ENCODE measurements around the gene FSCN2. TPM values are rescaled to one million over a fixed set of nuclear protein-coding genes. Genes with fewer than 3 reads are reported as not detected.
A peak's percentile ranks its signal among the peaks of the same experiment; 100 is the strongest.
"Not testable (repeated sequence)": the region's sequence is repeated elsewhere in the genome, so short reads cannot be mapped to it uniquely, and the experiment has no call there.

FSCN2 gene
- total RNA-seq, 1 donor from 2014 or later: 1.6 TPM

- DNase-seq (ENCODE audit: low spot score): no peak
- ATAC-seq: no peak
- intact Hi-C loops (cut with DNase I): no loop called here
Measured at GRCh38 chr17:81581758-81582157, 53.6 kb downstream of the FSCN2 start.

GRCh38 chr17:81582341-81582740 lies 54.2 kb downstream of the FSCN2 start:
- intact Hi-C loops (cut with DNase I): no loop called here
- no peak for ATAC-seq
- DNase-seq (ENCODE audit: low spot score): no peak

GRCh38 chr17:81582749-81583148 lies 54.6 kb downstream of the FSCN2 start:
- intact Hi-C loops (cut with DNase I): no loop called here
- ATAC-seq (peak; percentile 67), DNase-seq (ENCODE audit: low spot score) (no peak)

GRCh38 chr17:81583589-81584342 lies 55.6 kb downstream of the FSCN2 start:
- intact Hi-C loops (cut with DNase I): no loop called here
- ATAC-seq: peak; percentile 48
- no peak for DNase-seq (ENCODE audit: low spot score)

GRCh38 chr17:81584771-81585170 lies 56.6 kb downstream of the FSCN2 start:
- intact Hi-C loops (cut with DNase I); ATAC-seq; DNase-seq (ENCODE audit: low spot score): not testable (repeated sequence)

GRCh38 chr17:81586096-81586495 lies 57.9 kb downstream of the FSCN2 start:
- intact Hi-C loops (cut with DNase I): no loop called here
- DNase-seq (ENCODE audit: low spot score): no peak
- ATAC-seq: no peak

Other genes with a start within 250 kb of the FSCN2 start
- gene SLC38A10, start 233.1 kb upstream of the FSCN2 start, total RNA-seq: 61.6 TPM
- 47.8 TPM for gene BAHCC1, start 132.9 kb upstream of the FSCN2 start, total RNA-seq
- 2,552 TPM for gene ACTG1, start 15.6 kb upstream of the FSCN2 start, total RNA-seq
- 20.0 TPM for gene FAAP100, start 24.0 kb downstream of the FSCN2 start, total RNA-seq
- 82.3 TPM for gene NPLOC4, start 108.7 kb downstream of the FSCN2 start, total RNA-seq
- 0.85 TPM for gene TSPAN10, start 108.8 kb downstream of the FSCN2 start, total RNA-seq
- not detected for gene PDE6G, start 128.2 kb downstream of the FSCN2 start, total RNA-seq
- 17.9 TPM for gene OXLD1, start 138.2 kb downstream of the FSCN2 start, total RNA-seq
- 10.2 TPM for gene CCDC137, start 138.4 kb downstream of the FSCN2 start, total RNA-seq
- gene ARL16, start 155.4 kb downstream of the FSCN2 start, total RNA-seq: 31.8 TPM
- 79.8 TPM for gene HGS, start 155.6 kb downstream of the FSCN2 start, total RNA-seq
- gene MRPL12, start 175.0 kb downstream of the FSCN2 start, total RNA-seq: 23.6 TPM
- gene SLC25A10, start 183.9 kb downstream of the FSCN2 start, total RNA-seq: 23.0 TPM

Data from sciatic nerve (tissue), 2 donors.